Fibroblast of lung (primary cell): ENCODE results near the gene TMEM120B. TPM values are rescaled to one million over a fixed set of nuclear protein-coding genes. Genes with fewer than 3 reads are reported as not detected.

ENCODE experiments used
- DNase-seq, 2 donors: peaks; one replicate each; pipeline versions ENCODE4 v3.0.0 to v3.0.0-alpha.2; 2010; ENCODE audit warnings: low read depth in 2 of 2
- H2AFZ ChIP-seq: 2 replicates; pipeline ENCODE4 v1.5.1; 2012; ENCODE audit warnings: low read length, control low read depth, inconsistent platforms
- H3K27ac ChIP-seq: 2 replicates; pipeline ENCODE4 v1.5.1; 2011; ENCODE audit warnings: low read length, control low read depth; ENCODE audit not compliant: insufficient read depth
- H3K27me3 ChIP-seq: 2 replicates; pipeline ENCODE4 v1.5.1; 2011; ENCODE audit warnings: mild to moderate bottlenecking, low read length; ENCODE audit not compliant: control insufficient read depth, insufficient read depth
- H3K36me3 ChIP-seq: 2 replicates; pipeline ENCODE4 v1.5.1; 2011; ENCODE audit warnings: low read length; ENCODE audit not compliant: control insufficient read depth, insufficient read depth
- H3K4me1 ChIP-seq: 2 replicates; pipeline ENCODE4 v1.5.1; 2011; ENCODE audit warnings: low read length; ENCODE audit not compliant: control insufficient read depth, insufficient read depth; ENCODE audit errors: extremely low read depth
- H3K4me2 ChIP-seq: 2 replicates; pipeline ENCODE4 v1.5.1; 2011; ENCODE audit warnings: low read length, control low read depth; ENCODE audit not compliant: insufficient read depth; ENCODE audit errors: extremely low read depth
- H3K4me3 ChIP-seq, 4 experiments: fragments of 200-600 bp in 1 of 4; sonication (generic) in 1 of 4; replicated peaks in 1 of 4; 2 replicates each; pipeline ENCODE4 v1.5.1; 2011 to 2016; ENCODE audit warnings: low read length in 4 of 4, low read depth in 3 of 4, mild to moderate bottlenecking in 3 of 4, control low read depth in 2 of 4, inconsistent platforms in 1 of 4, mixed read lengths in 1 of 4; ENCODE audit not compliant: insufficient read depth in 1 of 4; ENCODE audit errors: control extremely low read depth in 1 of 4
- H3K79me2 ChIP-seq: 2 replicates; pipeline ENCODE4 v1.5.1; 2012; ENCODE audit warnings: mild to moderate bottlenecking, low read length, inconsistent platforms; ENCODE audit not compliant: control insufficient read depth, insufficient read depth
- H3K9ac ChIP-seq: 2 replicates; pipeline ENCODE4 v1.5.1; 2011; ENCODE audit warnings: mild to moderate bottlenecking, low read length, control low read depth; ENCODE audit not compliant: insufficient read depth
- H3K9me3 ChIP-seq: 2 replicates; pipeline ENCODE4 v1.5.1; 2012; ENCODE audit warnings: low read depth, low read length; ENCODE audit not compliant: control insufficient read depth, insufficient read depth
- H4K20me1 ChIP-seq: 2 replicates; pipeline ENCODE4 v1.5.1; 2011; ENCODE audit warnings: low read length; ENCODE audit not compliant: control insufficient read depth, insufficient read depth; ENCODE audit errors: extremely low read depth
- CTCF ChIP-seq, 2 donors: IDR thresholded peaks in 1 of 2; conservative IDR thresholded peaks in 1 of 2; 1 replicate in 1 of 2; 2 replicates in 1 of 2; pipeline ENCODE4 v1.5.1; 2011 to 2012; ENCODE audit warnings: low read length in 2 of 2, control low read depth in 1 of 2, inconsistent platforms in 1 of 2, low read depth in 1 of 2, mild to moderate bottlenecking in 1 of 2
- EZH2 ChIP-seq: IDR thresholded peaks from 2 replicates; pipeline ENCODE4 v1.5.1; 2012; ENCODE audit warnings: low read length, control low read depth, mild to moderate bottlenecking; ENCODE audit errors: missing control alignments
- polyA plus RNA-seq, 2 donors: library from polyadenylated mRNA; depleted of rRNA in 1 of 2; stranded (reverse) in 1 of 2; unstranded in 1 of 2; fragments of >200 nt; gene quantifications; 2 replicates each; pipeline ENCODE4 v1.2.1, GENCODE V29; 2011 to 2012; ENCODE audit warnings: missing spikeins in 1 of 2
- total RNA-seq: library from RNA; depleted of rRNA; stranded (reverse); fragments of >200 nt; gene quantifications from 2 replicates; pipeline ENCODE4 v1.2.1, GENCODE V29; 2014

Gene TMEM120B
- total and polyA plus RNA-seq, 2 donors (not counting 1 experiment from before 2014, with no cell fraction given), result 8.6 TPM

DNA sequence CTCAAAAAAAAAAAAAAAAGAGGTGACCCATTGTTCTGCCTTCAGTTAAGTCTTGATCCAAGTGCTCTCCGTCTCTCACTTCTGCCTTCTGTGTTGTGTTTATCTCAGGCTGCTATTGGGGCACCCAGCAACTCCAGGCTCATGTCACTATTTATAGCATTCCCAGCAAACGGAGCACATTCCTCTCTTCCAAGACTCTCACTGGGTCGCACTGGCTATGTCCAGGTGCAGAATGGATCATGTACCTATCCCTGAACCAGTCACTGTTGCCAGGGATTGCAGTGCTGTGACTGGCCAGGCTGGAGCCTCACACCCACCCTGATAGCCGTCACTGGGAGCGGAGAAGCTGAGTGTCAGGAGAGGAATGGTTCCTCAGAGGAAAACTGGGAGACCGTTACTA lies 49.7 kb downstream of the TMEM120B start:
- peak; percentile 39 to 57 for DNase-seq
- no peak overlapping the region for H3K9ac ChIP-seq
- H3K4me3 ChIP-seq, result no peak overlapping the region
- no peaks in the 10 kb centered on the region for H3K36me3 ChIP-seq
- no peaks in the 10 kb centered on the region for H3K9me3 ChIP-seq
- H3K4me2 ChIP-seq, result no peak overlapping the region
- H3K27me3 ChIP-seq, result no peaks in the 10 kb centered on the region
- no peak for TF ChIP-seq CTCF (conservative IDR thresholded peaks at IDR 0.05 in 1 of 2, IDR thresholded peaks at IDR 0.05 in 1 of 2; ENCODE audit: low read depth in 1 of 2, low read length in 2 of 2)
- no peak for TF ChIP-seq EZH2
- H2AFZ ChIP-seq, result no peak overlapping the region
- peaks cover 30% of the 10 kb centered on the region for H3K4me1 ChIP-seq
- no peaks in the 10 kb centered on the region for H3K79me2 ChIP-seq
- peak overlapping the region; percentile 27 for H3K27ac ChIP-seq
- H4K20me1 ChIP-seq, result no peaks in the 10 kb centered on the region

DNA sequence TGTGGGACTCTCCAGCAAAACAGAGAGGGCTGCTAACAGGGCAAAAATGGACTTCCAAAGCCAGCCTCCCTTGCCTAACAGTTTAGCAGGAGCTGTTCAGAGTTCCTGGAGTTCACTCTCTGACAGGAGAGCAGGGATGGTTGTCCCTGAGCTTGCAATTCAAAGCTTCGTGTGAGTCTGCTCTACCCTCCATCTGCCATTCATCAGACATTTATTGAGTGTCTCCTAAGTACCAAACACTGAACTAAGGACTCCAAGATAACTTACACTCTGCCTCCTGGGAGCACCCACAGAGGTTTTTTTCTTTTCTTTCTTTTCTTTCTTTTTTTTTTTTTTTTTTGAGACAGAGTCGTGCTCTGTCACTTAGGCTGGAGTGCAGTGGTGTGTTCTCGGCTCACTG lies 52.3 kb downstream of the TMEM120B start:
- Histone ChIP-seq H3K4me3 (no peak overlapping the region), H3K9me3 (no peaks in the 10 kb centered on the region), H2AFZ (no peak overlapping the region), H3K27me3 (no peaks in the 10 kb centered on the region), H4K20me1 (no peaks in the 10 kb centered on the region), H3K4me2 (no peak overlapping the region), H3K4me1 (peaks cover 43% of the 10 kb centered on the region), H3K36me3 (no peaks in the 10 kb centered on the region), H3K9ac (no peak overlapping the region), H3K79me2 (no peaks in the 10 kb centered on the region), H3K27ac (no peak overlapping the region)
- no peak for TF ChIP-seq EZH2
- no peak for TF ChIP-seq CTCF (conservative IDR thresholded peaks at IDR 0.05 in 1 of 2, IDR thresholded peaks at IDR 0.05 in 1 of 2; ENCODE audit: low read depth in 1 of 2, low read length in 2 of 2)
- DNase-seq, result no peak

DNA sequence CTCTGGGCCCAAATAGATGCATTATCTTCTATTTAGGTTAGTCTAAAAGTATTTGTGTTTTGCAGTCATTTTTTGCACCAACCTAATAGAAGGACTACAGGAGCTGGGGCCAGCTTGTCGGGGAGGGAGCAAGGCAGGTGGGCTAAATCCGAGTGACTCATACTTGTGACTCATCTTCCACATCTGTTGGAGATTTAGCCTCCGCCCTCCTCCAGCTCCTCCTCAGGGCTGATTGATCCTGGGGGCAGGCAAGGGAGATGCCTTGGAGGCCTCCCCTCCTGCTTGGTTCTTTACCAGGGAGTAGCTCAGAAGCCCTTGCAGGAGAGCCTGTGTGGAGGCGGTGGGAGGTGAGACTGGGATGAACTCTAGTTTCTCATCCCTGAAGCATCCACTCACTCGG lies 53.0 kb downstream of the TMEM120B start:
- H2AFZ ChIP-seq, result no peak overlapping the region
- TF ChIP-seq CTCF (conservative IDR thresholded peaks at IDR 0.05 in 1 of 2, IDR thresholded peaks at IDR 0.05 in 1 of 2; ENCODE audit: low read depth in 1 of 2, low read length in 2 of 2) (no peak), EZH2 (no peak)
- H3K9ac ChIP-seq, result no peak overlapping the region
- peak overlapping the region; percentile 56 for H3K27ac ChIP-seq
- no peaks in the 10 kb centered on the region for H3K27me3 ChIP-seq
- no peak overlapping the region for H3K4me3 ChIP-seq
- no peaks in the 10 kb centered on the region for H3K79me2 ChIP-seq
- no peaks in the 10 kb centered on the region for H3K36me3 ChIP-seq
- H3K9me3 ChIP-seq, result no peaks in the 10 kb centered on the region
- H3K4me1 ChIP-seq, result peaks cover 43% of the 10 kb centered on the region
- H3K4me2 ChIP-seq, result peak overlapping the region; percentile 49
- H4K20me1 ChIP-seq, result no peaks in the 10 kb centered on the region
- peak; percentile 89 to 94 for DNase-seq
